Measurements from ENCODE around the gene EGLN3. TPM values are rescaled to one million over a fixed set of nuclear protein-coding genes. Genes with fewer than 3 reads are reported as not detected.
"Not testable (repeated sequence)": the region's sequence is repeated elsewhere in the genome, so short reads cannot be mapped to it uniquely, and the experiment has no call there.

EGLN3 gene
- total RNA-seq, 1 donor: 2.3 TPM

DNA sequence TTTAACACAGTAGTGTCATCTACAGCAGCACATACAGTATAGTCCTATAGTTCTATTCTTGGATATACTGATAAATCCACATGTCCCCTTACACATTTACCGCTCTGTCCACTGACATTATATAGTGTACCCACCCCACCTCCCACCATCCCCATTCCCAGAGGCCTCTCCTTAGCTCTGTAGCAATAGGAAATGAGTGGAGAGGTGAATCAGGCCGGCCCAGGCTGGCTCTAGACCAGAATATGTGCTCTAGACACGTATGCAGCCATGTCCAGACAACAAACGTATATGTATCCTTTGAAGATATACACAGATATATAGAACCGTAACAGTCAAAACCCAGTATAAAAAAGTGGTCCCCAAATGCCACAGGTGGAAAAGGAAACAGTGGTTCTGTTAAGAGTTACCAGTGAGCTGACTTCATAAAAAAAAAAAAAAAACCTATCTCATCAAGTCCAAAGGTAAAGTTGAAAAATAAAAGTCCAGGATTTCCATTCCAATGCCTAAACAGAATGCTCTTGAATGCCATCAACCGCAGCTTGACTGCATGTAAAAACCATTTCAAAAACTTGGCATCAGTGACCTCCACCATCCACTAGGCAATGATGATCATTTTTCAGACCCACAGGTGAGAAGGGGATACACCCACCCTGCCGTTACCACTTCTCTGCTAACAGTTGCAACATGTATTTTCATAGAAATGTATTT lies 16.7 kb downstream of the EGLN3 start:
- H3K9me3 ChIP-seq (ENCODE audit: low read depth, low read length): no peaks in the 10 kb centered on the region
- no peak overlapping the region for H3K4me3 ChIP-seq (ENCODE audit: low read length)
- H3K27me3 ChIP-seq (ENCODE audit: insufficient read depth, low read length): no peaks in the 10 kb centered on the region
- no peaks in the 10 kb centered on the region for H3K4me1 ChIP-seq (ENCODE audit: insufficient read depth, low read length)

DNA sequence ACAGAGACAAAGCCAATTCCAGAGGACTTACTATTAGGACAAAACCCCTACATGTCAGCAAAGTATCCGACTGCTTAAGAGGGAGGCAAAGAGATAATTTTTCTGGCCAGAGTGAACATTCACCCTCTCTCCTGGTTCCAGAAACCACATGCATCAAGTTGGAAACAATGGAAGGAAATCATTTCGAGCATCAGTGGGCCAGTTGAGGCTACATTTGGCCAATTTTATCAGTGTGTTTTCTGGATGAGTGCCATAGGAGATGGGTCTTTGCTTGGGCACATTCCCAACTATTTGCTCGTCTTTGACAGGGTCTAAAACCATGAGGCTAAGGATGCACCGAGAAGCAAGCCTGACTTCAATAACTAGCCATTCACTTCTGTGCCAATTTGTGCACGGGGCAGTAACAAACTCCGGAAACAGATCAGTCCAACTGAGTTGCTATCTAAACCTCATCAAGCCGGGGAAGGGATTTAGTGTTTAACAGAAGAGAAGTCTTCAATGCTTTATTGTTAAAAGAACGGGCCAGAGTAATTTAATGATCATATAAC lies 17.4 kb downstream of the EGLN3 start:
- no peaks in the 10 kb centered on the region for H3K4me1 ChIP-seq (ENCODE audit: insufficient read depth, low read length)
- H3K4me3 ChIP-seq (ENCODE audit: low read length): no peak overlapping the region
- H3K27me3 ChIP-seq (ENCODE audit: insufficient read depth, low read length): no peaks in the 10 kb centered on the region
- no peaks in the 10 kb centered on the region for H3K9me3 ChIP-seq (ENCODE audit: low read depth, low read length)

DNA sequence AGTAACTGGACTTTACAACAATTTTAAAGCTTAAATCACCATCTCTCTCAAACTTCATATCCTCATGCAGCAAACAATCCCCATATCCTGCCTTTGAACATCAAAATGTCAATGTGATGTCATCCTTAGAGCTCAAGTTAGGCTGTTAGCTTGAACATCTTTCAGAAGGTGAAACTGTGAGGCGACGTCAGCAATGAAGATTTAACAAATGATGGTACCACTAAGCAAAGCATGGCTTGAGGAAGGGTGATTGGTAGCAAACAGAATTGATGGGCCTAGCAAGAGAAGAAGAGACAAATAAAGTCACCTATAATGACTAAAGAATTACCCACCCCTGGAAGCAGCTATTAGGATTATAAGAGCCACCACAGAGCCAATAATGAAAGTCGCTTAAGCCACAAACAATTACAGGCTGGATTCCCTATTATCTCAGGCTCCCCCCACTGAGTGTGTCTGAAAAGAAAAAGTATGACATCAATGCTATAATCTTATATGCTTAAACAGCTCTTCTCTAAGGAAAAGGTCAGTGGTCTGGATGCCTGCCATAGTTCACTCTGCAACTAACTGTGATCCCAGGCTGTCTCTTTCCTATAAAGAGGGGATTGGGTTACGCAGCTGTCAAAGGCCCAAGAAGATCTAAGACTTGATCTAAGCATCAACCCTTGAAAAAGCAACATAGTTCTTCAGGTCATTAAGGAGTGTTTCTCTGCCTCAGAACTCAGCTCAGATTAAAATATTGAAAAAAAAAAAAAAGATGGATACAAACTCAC lies 18.1 kb downstream of the EGLN3 start:
- Histone ChIP-seq H3K4me1 (ENCODE audit: insufficient read depth, low read length) (no peaks in the 10 kb centered on the region), H3K4me3 (ENCODE audit: low read length) (no peak overlapping the region), H3K27me3 (ENCODE audit: insufficient read depth, low read length) (no peaks in the 10 kb centered on the region), H3K9me3 (ENCODE audit: low read depth, low read length) (no peaks in the 10 kb centered on the region)

DNA sequence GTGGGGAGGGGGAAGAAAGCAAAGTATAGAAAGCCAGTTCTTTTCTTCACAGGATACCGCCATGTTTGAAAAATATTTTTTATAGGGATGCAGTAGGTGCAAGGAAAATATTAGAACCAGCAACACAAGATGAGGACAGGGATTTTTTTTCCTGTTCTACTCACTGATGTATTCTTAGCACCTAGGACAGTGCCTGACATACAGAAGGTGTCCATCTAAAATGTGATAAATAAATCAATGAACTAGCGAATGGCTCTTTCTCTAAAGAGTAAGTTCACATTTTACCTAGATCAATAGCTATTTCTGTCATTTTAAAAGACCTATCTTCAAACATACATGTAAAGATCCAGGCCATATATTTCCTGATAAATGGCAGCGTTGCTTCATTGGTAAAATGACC lies 18.8 kb downstream of the EGLN3 start:
- Histone ChIP-seq H3K4me3 (ENCODE audit: low read length) (no peak overlapping the region), H3K9me3 (ENCODE audit: low read depth, low read length) (no peaks in the 10 kb centered on the region), H3K4me1 (ENCODE audit: insufficient read depth, low read length) (no peaks in the 10 kb centered on the region), H3K27me3 (ENCODE audit: insufficient read depth, low read length) (no peaks in the 10 kb centered on the region)

DNA sequence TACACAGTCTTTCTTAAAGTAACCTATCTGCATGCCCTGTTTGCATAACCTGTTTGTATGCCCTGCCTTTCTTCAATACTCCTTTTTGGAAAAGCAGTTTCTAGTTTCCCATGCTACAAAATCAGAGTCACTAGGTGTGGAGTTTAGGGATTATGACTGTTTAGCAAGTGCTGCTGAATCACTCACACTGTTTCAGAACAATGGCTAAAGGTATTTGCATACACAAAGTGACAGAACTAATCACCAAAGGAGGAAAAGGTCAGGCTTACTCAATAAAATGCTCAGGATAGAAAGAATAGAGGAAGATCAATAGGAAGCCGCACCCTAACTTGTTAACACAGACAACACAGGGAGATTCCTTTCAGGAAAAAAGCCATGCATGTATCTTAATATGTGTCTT lies 19.4 kb downstream of the EGLN3 start:
- Histone ChIP-seq H3K9me3 (ENCODE audit: low read depth, low read length) (no peaks in the 10 kb centered on the region), H3K4me1 (ENCODE audit: insufficient read depth, low read length) (no peaks in the 10 kb centered on the region), H3K4me3 (ENCODE audit: low read length) (no peak overlapping the region), H3K27me3 (ENCODE audit: insufficient read depth, low read length) (no peaks in the 10 kb centered on the region)

DNA sequence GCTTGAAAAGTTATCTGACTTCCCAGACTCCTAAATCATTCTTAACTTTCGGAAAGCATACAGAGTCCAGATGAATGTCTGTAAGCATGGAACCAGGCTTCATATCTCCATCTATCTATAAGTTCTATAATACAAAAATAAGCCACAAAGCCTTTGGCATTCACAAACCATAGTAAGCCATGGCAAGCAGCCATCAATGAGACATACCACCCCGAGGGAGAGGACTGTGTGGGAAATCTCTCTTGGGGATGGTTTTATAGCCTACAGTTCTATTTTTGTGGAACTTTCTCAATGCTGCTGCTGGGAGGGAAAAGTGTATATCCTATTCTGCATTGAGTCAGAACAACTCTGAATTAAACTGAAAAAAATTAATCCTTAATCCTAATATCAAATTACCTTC lies 20.4 kb downstream of the EGLN3 start:
- no peak overlapping the region for H3K4me3 ChIP-seq (ENCODE audit: low read length)
- H3K4me1 ChIP-seq (ENCODE audit: insufficient read depth, low read length): no peaks in the 10 kb centered on the region
- no peaks in the 10 kb centered on the region for H3K27me3 ChIP-seq (ENCODE audit: insufficient read depth, low read length)

DNA sequence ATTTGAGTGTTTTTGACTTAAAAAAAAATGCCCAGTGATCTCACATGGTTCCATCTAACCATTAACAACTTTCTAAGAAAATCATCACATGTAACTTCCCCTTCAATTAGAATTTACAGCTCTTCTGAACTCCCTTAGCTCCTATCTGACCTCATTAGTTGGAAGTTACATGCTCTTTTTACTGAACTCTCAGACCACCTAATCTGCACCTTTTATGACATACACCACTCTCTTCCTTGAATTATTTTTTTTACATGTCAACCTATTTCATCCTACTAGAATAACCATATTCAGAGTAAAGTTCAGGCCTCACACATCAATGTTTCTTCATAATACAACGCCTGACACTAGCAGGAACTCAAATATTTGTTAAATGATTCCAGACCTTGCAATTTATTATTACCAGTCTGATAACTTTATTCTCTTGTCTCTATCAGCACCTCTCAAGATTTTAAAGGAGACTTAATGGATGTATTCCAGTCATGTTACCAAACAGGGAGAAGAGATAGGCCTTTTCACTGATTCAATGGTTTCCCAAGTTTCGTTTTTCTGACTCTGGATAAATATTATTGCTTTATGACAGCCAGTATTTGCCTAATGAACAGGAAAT lies 21.0 kb downstream of the EGLN3 start:
- Histone ChIP-seq H3K4me3 (ENCODE audit: low read length) (no peak overlapping the region), H3K4me1 (ENCODE audit: insufficient read depth, low read length) (no peaks in the 10 kb centered on the region), H3K9me3 (ENCODE audit: low read depth, low read length) (no peaks in the 10 kb centered on the region), H3K27me3 (ENCODE audit: insufficient read depth, low read length) (no peaks in the 10 kb centered on the region)

More for the DNA sequence above, 20.4 kb downstream of the EGLN3 start:
- H3K9me3 ChIP-seq (ENCODE audit: low read depth, low read length): no peaks in the 10 kb centered on the region

DNA sequence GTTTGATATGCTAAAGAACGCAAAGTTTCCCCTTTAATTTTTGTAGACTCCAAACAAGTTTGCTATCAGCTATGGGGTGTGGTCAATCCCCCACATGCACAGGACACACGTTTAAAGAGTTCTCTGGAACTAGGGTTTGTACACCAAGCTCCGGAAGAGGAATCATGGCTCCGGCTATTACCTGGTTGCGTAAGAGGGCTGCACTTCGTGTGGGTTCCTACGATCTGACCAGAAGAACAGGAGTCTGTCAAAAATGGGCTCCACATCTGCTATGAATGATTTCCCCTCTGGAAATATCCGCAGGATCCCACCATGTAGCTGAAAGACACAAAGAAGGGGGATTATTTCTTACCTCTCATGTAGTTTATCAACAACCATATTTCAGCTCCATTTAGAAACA lies 22.0 kb downstream of the EGLN3 start:
- Histone ChIP-seq H3K4me3 (ENCODE audit: low read length) (no peak overlapping the region), H3K4me1 (ENCODE audit: insufficient read depth, low read length) (no peaks in the 10 kb centered on the region), H3K27me3 (ENCODE audit: insufficient read depth, low read length) (no peaks in the 10 kb centered on the region), H3K9me3 (ENCODE audit: low read depth, low read length) (no peaks in the 10 kb centered on the region)

DNA sequence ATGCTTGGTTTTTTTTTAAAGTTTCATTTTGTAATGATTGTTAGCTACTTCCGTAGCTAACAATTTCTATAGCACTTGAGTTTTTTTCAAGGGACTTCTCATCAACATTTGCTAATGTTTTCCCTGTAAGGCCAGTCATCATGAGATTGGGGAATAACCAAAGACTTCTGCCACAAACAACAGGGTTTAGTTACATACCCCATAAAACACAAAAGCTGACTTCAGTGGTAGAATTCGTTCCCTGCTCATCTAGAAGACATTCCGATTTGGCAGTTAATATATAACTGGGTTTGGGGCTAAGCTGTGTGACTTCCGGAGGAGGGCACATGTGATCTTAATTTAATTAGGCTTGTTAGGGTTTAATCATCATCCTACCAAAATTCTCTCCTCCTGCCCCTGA lies 22.9 kb downstream of the EGLN3 start:
- H3K4me3 ChIP-seq (ENCODE audit: low read length): no peak overlapping the region
- no peaks in the 10 kb centered on the region for H3K27me3 ChIP-seq (ENCODE audit: insufficient read depth, low read length)
- H3K9me3 ChIP-seq (ENCODE audit: low read depth, low read length): no peaks in the 10 kb centered on the region
- no peaks in the 10 kb centered on the region for H3K4me1 ChIP-seq (ENCODE audit: insufficient read depth, low read length)

DNA sequence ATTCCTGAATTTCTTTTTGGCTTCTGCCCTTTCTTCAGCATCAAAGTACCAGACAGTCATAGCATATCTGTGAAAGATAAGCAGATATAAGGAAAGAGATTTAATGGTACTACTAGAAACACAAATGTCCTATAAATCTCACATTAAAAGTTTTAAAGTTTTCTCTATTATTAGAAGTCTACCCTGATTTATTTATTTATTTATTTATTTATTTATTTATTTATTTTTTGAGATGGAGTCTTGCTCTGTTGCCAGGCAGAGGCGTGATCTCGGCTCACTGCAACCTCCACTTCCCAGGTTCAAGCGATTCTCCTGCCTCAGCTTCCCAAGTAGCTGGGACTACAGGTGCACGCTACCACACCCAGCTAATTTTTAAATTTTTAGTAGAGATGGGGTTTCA lies 23.9 kb downstream of the EGLN3 start:
- H3K9me3 ChIP-seq (ENCODE audit: low read depth, low read length); H3K4me1 ChIP-seq (ENCODE audit: insufficient read depth, low read length); H3K4me3 ChIP-seq (ENCODE audit: low read length); H3K27me3 ChIP-seq (ENCODE audit: insufficient read depth, low read length): not testable (repeated sequence)

DNA sequence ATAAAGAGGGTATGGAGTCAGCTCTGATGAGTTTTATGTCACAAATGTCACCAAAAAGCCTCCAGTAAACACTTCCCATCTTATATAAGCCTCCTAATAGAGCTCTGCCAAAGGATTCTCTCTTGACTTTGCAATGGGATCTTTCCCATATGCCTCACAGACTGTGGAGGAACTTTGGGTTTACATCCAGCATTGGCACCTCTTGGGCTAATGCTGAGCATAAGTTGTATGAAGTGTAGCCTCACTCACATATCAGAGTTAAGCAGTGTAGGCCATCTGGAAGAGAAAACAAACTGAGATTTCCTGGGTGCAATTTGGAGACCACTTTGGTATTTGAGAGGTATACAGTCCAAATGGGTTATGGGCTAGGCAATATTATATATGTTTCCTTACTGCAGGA lies 24.9 kb downstream of the EGLN3 start:
- H3K4me3 ChIP-seq (ENCODE audit: low read length): no peak overlapping the region
- no peaks in the 10 kb centered on the region for H3K9me3 ChIP-seq (ENCODE audit: low read depth, low read length)
- H3K27me3 ChIP-seq (ENCODE audit: insufficient read depth, low read length): no peaks in the 10 kb centered on the region
- H3K4me1 ChIP-seq (ENCODE audit: insufficient read depth, low read length): no peaks in the 10 kb centered on the region

DNA sequence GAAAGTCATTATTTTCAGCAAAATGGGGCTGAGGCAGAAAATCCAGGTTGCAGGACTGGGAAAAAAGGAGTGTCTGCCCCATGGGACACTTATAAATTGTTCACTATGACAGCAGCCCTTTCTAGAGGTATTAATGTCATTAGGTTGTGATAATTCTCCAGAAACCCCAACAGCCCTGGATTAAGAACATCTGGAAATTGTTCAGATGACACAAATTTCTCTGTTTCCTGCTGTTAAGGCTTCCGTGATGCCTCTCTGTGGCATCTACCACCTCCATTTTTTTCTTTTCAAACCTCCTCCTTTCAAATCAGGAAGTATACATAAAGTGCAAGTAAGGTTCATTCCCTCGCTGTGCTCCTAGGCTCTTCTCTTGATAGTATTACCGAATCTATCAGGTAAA lies 25.6 kb downstream of the EGLN3 start:
- no peaks in the 10 kb centered on the region for H3K27me3 ChIP-seq (ENCODE audit: insufficient read depth, low read length)
- H3K4me3 ChIP-seq (ENCODE audit: low read length): no peak overlapping the region
- H3K9me3 ChIP-seq (ENCODE audit: low read depth, low read length): no peaks in the 10 kb centered on the region
- no peaks in the 10 kb centered on the region for H3K4me1 ChIP-seq (ENCODE audit: insufficient read depth, low read length)

DNA sequence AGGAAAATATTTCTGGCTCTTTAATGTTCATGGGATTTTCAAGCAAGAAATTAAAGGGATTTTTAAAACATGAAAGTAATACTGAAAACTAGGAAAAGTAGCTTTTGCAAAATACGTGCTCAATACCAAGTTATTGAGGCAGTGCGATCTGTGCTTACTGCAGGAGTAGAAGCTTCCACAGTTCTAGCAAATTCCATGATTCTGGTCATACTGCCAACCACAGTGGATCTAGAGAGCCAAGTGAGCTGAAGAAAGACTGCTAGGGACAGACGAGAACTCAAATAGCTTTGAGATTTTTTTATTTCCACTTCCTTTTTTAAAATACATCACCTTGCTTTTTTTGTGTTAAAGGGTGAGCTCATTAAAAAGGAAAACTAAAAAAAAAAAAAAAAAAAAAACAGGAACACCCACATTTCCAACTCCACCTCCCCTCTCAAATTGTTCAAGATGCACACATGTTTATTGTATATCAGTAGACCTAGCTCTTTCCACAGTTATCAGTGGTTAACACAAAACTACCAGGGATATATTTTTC lies 26.2 kb downstream of the EGLN3 start:
- Histone ChIP-seq H3K4me1 (ENCODE audit: insufficient read depth, low read length) (no peaks in the 10 kb centered on the region), H3K27me3 (ENCODE audit: insufficient read depth, low read length) (no peaks in the 10 kb centered on the region), H3K9me3 (ENCODE audit: low read depth, low read length) (no peaks in the 10 kb centered on the region), H3K4me3 (ENCODE audit: low read length) (no peak overlapping the region)

DNA sequence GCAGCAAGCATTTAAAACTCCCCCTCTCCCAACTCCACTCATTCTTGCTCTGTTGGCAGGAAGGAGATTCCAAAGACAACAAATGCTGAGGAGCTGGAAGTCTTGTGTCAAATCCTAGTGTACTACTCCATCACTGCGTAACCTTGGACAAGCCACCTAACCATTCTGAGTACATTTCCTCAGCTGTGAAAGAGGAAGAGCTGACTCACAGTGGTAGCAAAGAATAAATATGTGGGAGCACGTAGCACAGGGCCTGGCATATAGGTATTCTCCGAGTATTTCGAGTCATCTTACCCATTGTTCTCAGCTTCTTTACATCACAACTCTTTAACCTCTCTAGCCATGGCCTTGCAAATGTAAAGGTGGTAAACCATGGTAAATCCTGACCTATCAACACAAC lies 28.7 kb downstream of the EGLN3 start:
- Histone ChIP-seq H3K27me3 (ENCODE audit: insufficient read depth, low read length) (no peaks in the 10 kb centered on the region), H3K4me1 (ENCODE audit: insufficient read depth, low read length) (no peaks in the 10 kb centered on the region), H3K4me3 (ENCODE audit: low read length) (no peak overlapping the region), H3K9me3 (ENCODE audit: low read depth, low read length) (no peaks in the 10 kb centered on the region)

DNA sequence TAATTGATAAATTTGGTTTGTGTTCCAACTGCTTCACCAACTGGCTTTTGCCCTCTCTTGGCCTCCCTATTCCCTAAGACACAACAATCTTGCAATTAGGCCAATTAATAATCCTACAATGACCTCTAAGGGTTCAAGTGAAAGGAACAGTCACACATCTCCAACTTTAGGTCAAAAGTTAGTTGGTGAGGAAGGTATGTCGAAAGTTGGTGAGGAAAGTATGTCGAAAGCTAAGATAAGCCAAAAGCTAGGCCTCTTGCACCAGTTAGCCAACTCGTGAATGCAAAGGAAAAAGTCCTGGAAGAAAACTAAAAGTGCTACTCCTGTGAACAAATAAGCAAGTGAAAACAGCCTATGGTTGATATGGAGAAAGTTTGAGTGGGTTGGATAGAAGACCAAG lies 32.6 kb downstream of the EGLN3 start:
- Histone ChIP-seq H3K27me3 (ENCODE audit: insufficient read depth, low read length) (no peaks in the 10 kb centered on the region), H3K4me3 (ENCODE audit: low read length) (no peak overlapping the region), H3K4me1 (ENCODE audit: insufficient read depth, low read length) (no peaks in the 10 kb centered on the region), H3K9me3 (ENCODE audit: low read depth, low read length) (no peaks in the 10 kb centered on the region)

All from mononuclear cell (primary cell).